ENCODE measurements around the gene AGAP1. TPM values are rescaled to one million over a fixed set of nuclear protein-coding genes. Genes with fewer than 3 reads are reported as not detected.

AGAP1 gene
- total RNA-seq, 2 donors from 2014 or later: 19.1 to 20.8 TPM

GRCh38 chr2:235553291-235553690 is 59.4 kb downstream of the AGAP1 start:
- DNase-seq (ENCODE audit: low spot score) (no peak), ATAC-seq (ENCODE audit: insufficient number of reproducible peaks, low FRiP score, low read depth) (no peak)
- Histone ChIP-seq H3K4me3 (no peak overlapping the region), H3K36me3 (no peaks in the 10 kb centered on the region), H3K9me3 (no peaks in the 10 kb centered on the region), H3K27ac (no peak overlapping the region), H3K4me1 (ENCODE audit: control insufficient read depth in 1 of 2, low read depth in 2 of 2) (no peaks in the 10 kb centered on the region), H3K27me3 (replicated peaks; ENCODE audit: insufficient read depth) (no peaks in the 10 kb centered on the region)
- no peak for TF ChIP-seq CTCF (IDR thresholded peaks at IDR 0.05)

- H3K4me1 ChIP-seq (ENCODE audit: control insufficient read depth in 1 of 2, low read depth in 2 of 2): no peaks in the 10 kb centered on the region
- TF ChIP-seq CTCF (IDR thresholded peaks at IDR 0.05): no peak
- H3K4me3 ChIP-seq: no peak overlapping the region
- DNase-seq (ENCODE audit: low spot score): no peak
- no peaks in the 10 kb centered on the region for H3K9me3 ChIP-seq
- ATAC-seq (ENCODE audit: insufficient number of reproducible peaks, low FRiP score, low read depth): no peak
- H3K36me3 ChIP-seq: no peaks in the 10 kb centered on the region
- H3K27ac ChIP-seq: no peak overlapping the region
- no peaks in the 10 kb centered on the region for H3K27me3 ChIP-seq (replicated peaks; ENCODE audit: insufficient read depth)
These were observed 59.9 kb downstream of the AGAP1 start for GRCh38 chr2:235553696-235554100.

GRCh38 chr2:235554385-235554784 is 60.5 kb downstream of the AGAP1 start:
- no peak for ATAC-seq (ENCODE audit: insufficient number of reproducible peaks, low FRiP score, low read depth)
- DNase-seq (ENCODE audit: low spot score): no peak
- H3K27ac ChIP-seq: no peak overlapping the region
- H3K9me3 ChIP-seq: no peaks in the 10 kb centered on the region
- no peaks in the 10 kb centered on the region for H3K36me3 ChIP-seq
- no peaks in the 10 kb centered on the region for H3K4me1 ChIP-seq (ENCODE audit: control insufficient read depth in 1 of 2, low read depth in 2 of 2)
- H3K27me3 ChIP-seq (replicated peaks; ENCODE audit: insufficient read depth): no peaks in the 10 kb centered on the region
- H3K4me3 ChIP-seq: no peak overlapping the region
- TF ChIP-seq CTCF (IDR thresholded peaks at IDR 0.05): no peak

- no peaks in the 10 kb centered on the region for H3K9me3 ChIP-seq
- no peaks in the 10 kb centered on the region for H3K36me3 ChIP-seq
- ATAC-seq (ENCODE audit: insufficient number of reproducible peaks, low FRiP score, low read depth): no peak
- H3K4me1 ChIP-seq (ENCODE audit: control insufficient read depth in 1 of 2, low read depth in 2 of 2): no peaks in the 10 kb centered on the region
- no peak overlapping the region for H3K27ac ChIP-seq
- no peak for TF ChIP-seq CTCF (IDR thresholded peaks at IDR 0.05)
- no peaks in the 10 kb centered on the region for H3K27me3 ChIP-seq (replicated peaks; ENCODE audit: insufficient read depth)
- no peak for DNase-seq (ENCODE audit: low spot score)
- H3K4me3 ChIP-seq: no peak overlapping the region
These were observed 61.1 kb downstream of the AGAP1 start for GRCh38 chr2:235554936-235555335.

- no peak overlapping the region for H3K27ac ChIP-seq
- H3K4me1 ChIP-seq (ENCODE audit: control insufficient read depth in 1 of 2, low read depth in 2 of 2): no peaks in the 10 kb centered on the region
- no peak for TF ChIP-seq CTCF (IDR thresholded peaks at IDR 0.05)
- no peaks in the 10 kb centered on the region for H3K9me3 ChIP-seq
- H3K27me3 ChIP-seq (replicated peaks; ENCODE audit: insufficient read depth): no peaks in the 10 kb centered on the region
- H3K4me3 ChIP-seq: no peak overlapping the region
- DNase-seq (ENCODE audit: low spot score) (no peak), ATAC-seq (ENCODE audit: insufficient number of reproducible peaks, low FRiP score, low read depth) (no peak)
- H3K36me3 ChIP-seq: no peaks in the 10 kb centered on the region
These were observed 61.5 kb downstream of the AGAP1 start for GRCh38 chr2:235555371-235555770.

All from thoracic aorta (tissue), 2 donors.